Liver (tissue), 9 donors: ENCODE measurements around the gene B4GALT6. TPM values are rescaled to one million over a fixed set of nuclear protein-coding genes. Genes with fewer than 3 reads are reported as not detected.

Experiments
- DNase-seq: peaks from one replicate; pipeline ENCODE4 v3.0.0-alpha.2; 2017; ENCODE audit warnings: low spot score
- H3K27ac ChIP-seq, 2 donors: one replicate each; pipeline ENCODE4 v1.7.0; 2013; ENCODE audit warnings: inconsistent platforms in 2 of 2, low read length in 2 of 2, control low read depth in 1 of 2, low read depth in 1 of 2, mild to moderate bottlenecking in 1 of 2
- H3K27me3 ChIP-seq, 4 donors: one replicate each; pipeline versions ENCODE4 v1.6.1 to v1.7.0; 2013; ENCODE audit warnings: low read length in 3 of 4, inconsistent platforms in 1 of 4, mild to moderate bottlenecking in 1 of 4, moderate library complexity in 1 of 4; ENCODE audit not compliant: control insufficient read depth in 4 of 4, insufficient read depth in 4 of 4
- H3K36me3 ChIP-seq, 4 donors: one replicate each; pipeline versions ENCODE4 v1.6.1 to v1.7.0; 2013; ENCODE audit warnings: low read length in 3 of 4, mild to moderate bottlenecking in 3 of 4, low read depth in 1 of 4, moderate library complexity in 1 of 4; ENCODE audit not compliant: control insufficient read depth in 4 of 4, insufficient read depth in 3 of 4
- H3K4me1 ChIP-seq, 4 donors: one replicate each; pipeline versions ENCODE4 v1.6.1 to v1.7.0; 2013; ENCODE audit warnings: low read length in 3 of 4, mild to moderate bottlenecking in 3 of 4, moderate library complexity in 1 of 4; ENCODE audit not compliant: control insufficient read depth in 4 of 4, insufficient read depth in 4 of 4
- H3K4me3 ChIP-seq, 3 donors: one replicate each; pipeline versions ENCODE4 v1.6.1 to v1.7.0; 2013; ENCODE audit warnings: low read length in 3 of 3, control low read depth in 1 of 3, low read depth in 1 of 3, mild to moderate bottlenecking in 1 of 3
- H3K9ac ChIP-seq, 2 donors: one replicate each; pipeline ENCODE4 v1.7.0; 2013; ENCODE audit warnings: low read length in 2 of 2, mild to moderate bottlenecking in 2 of 2, moderate library complexity in 2 of 2, control low read depth in 1 of 2, low read depth in 1 of 2
- H3K9me3 ChIP-seq, 4 donors: one replicate each; pipeline versions ENCODE4 v1.6.1 to v1.7.0; 2013; ENCODE audit warnings: low read length in 3 of 4; ENCODE audit not compliant: control insufficient read depth in 4 of 4
- ATF3 ChIP-seq: IDR thresholded peaks from 2 replicates; pipeline ENCODE4 v1.6.1; 2016; ENCODE audit warnings: antibody characterized with exemption
- CTCF ChIP-seq: fragments of 150-350 bp; IDR thresholded peaks from 2 replicates; pipeline ENCODE4 v1.5.1; 2017; ENCODE audit warnings: improper control_type of control experiment, low read depth, low read length; ENCODE audit not compliant: missing input control
- EGR1 ChIP-seq, 2 donors: IDR thresholded peaks; 2 replicates each; pipeline ENCODE4 v1.6.1; 2016 to 2018; ENCODE audit warnings: antibody characterized with exemption in 2 of 2, low read depth in 2 of 2
- FOXA2 ChIP-seq: IDR thresholded peaks from 2 replicates; pipeline ENCODE4 v1.6.1; 2016; ENCODE audit warnings: antibody characterized with exemption
- GABPA ChIP-seq, 2 donors: IDR thresholded peaks in 1 of 2; conservative IDR thresholded peaks in 1 of 2; 2 replicates each; pipeline ENCODE4 v1.6.1; 2016; ENCODE audit warnings: antibody characterized with exemption in 2 of 2, mild to moderate bottlenecking in 1 of 2, moderate library complexity in 1 of 2
- HNF4A ChIP-seq, 2 donors: conservative IDR thresholded peaks; 2 replicates each; pipeline ENCODE4 v1.6.1; 2016; ENCODE audit warnings: antibody characterized with exemption in 2 of 2, mild to moderate bottlenecking in 2 of 2
- JUND ChIP-seq, 2 donors: IDR thresholded peaks; 2 replicates each; pipeline ENCODE4 v1.6.1; 2016; ENCODE audit warnings: antibody characterized with exemption in 2 of 2
- MAX ChIP-seq: IDR thresholded peaks from 2 replicates; pipeline ENCODE4 v1.6.1; 2016; ENCODE audit warnings: antibody characterized with exemption
- RAD21 ChIP-seq, 2 donors: IDR thresholded peaks; 2 replicates each; pipeline ENCODE4 v1.6.1; 2016; ENCODE audit warnings: antibody characterized with exemption in 2 of 2, mild to moderate bottlenecking in 2 of 2
- REST ChIP-seq: IDR thresholded peaks from 2 replicates; pipeline ENCODE4 v1.6.1; 2016; ENCODE audit warnings: antibody characterized with exemption, mild to moderate bottlenecking
- RXRA ChIP-seq, 2 donors: IDR thresholded peaks; 2 replicates each; pipeline ENCODE4 v1.6.1; 2017 to 2018; ENCODE audit warnings: antibody characterized with exemption in 2 of 2, mild to moderate bottlenecking in 1 of 2
- SP1 ChIP-seq: IDR thresholded peaks from 2 replicates; pipeline ENCODE4 v1.6.1; 2018; ENCODE audit warnings: antibody characterized with exemption, mild to moderate bottlenecking
- YY1 ChIP-seq: IDR thresholded peaks from 2 replicates; pipeline ENCODE4 v1.6.1; 2016; ENCODE audit warnings: antibody characterized with exemption, mild to moderate bottlenecking
- WGBS: extraction: QIAGEN DNeasy Blood & Tissue Kit; methylation state at CpG from one replicate; pipeline ENCODE4 v1.1.7; 2013; 5-methylcytosine and 5-hydroxymethylcytosine counted together
- polyA plus RNA-seq, 2 donors: library from polyadenylated mRNA; stranded (reverse) in 1 of 2; unstranded in 1 of 2; fragments of 200-250 nt in 1 of 2; fragments of >200 nt in 1 of 2; fragmentation: Nextera tagmentation in 1 of 2; extraction: Ambion mirVana in 1 of 2; gene quantifications; one replicate each; pipeline versions ENCODE4 v1.2.1 to v1.2.3, GENCODE V29; 2013 to 2015
- total RNA-seq, 2 donors: library from RNA; depleted of rRNA; stranded (reverse); fragments of >200 nt; gene quantifications; one replicate each; pipeline ENCODE4 v1.2.3, GENCODE V29; 2014
- donor health status: healthy.
- donor health status: healthy.
- donor health status: healthy.
- donor health status: healthy.
- donor health status: healthy.

B4GALT6 gene
- total and polyA plus RNA-seq, 4 donors: 0.48 to 4.2 (median 0.61) TPM

- DNase-seq: no peak
- TF ChIP-seq RAD21 (IDR thresholded peaks at IDR 0.05) (no peak), MAX (no peak)
Observed at GRCh38 chr18:31596081-31596872, 88.1 kb downstream of the B4GALT6 start.

GRCh38 chr18:31595121-31595771 is 89.1 kb downstream of the B4GALT6 start:
- Histone ChIP-seq H3K4me3 (no peak overlapping the region), H3K36me3 (peaks cover 6 to 44% (median 23%) of the 10 kb centered on the region in 4 donors), H3K27me3 (no peaks in the 10 kb centered on the region), H3K27ac (peak overlapping the region in 1 of 2 donors; percentile 39), H3K4me1 (peaks cover 2 to 54% (median 33%) of the 10 kb centered on the region in 4 donors), H3K9me3 (no peaks in the 10 kb centered on the region), H3K9ac (no peak overlapping the region)
- TF ChIP-seq GABPA (IDR thresholded peaks at IDR 0.05 in 1 of 2, conservative IDR thresholded peaks at IDR 0.05 in 1 of 2) (no peak), RXRA (IDR thresholded peaks at IDR 0.05) (no peak), RAD21 (IDR thresholded peaks at IDR 0.05) (no peak), SP1 (no peak), ATF3 (no peak)
- whole genome bisulfite sequencing: 76% methylated on average over 5 of the region's 5 CpGs
- DNase-seq: no peak

More at GRCh38 chr18:31596081-31596872, 88.1 kb downstream of the B4GALT6 start:
- Histone ChIP-seq H3K4me3 (no peak overlapping the region), H3K4me1 (peaks cover 0 to 43% (median 25%) of the 10 kb centered on the region in 4 donors), H3K9ac (peak overlapping the region in 1 of 2 donors; percentile 4), H3K9me3 (no peaks in the 10 kb centered on the region), H3K27ac (peak overlapping the region in 1 of 2 donors; percentile 23), H3K36me3 (peaks cover 6 to 44% (median 23%) of the 10 kb centered on the region in 4 donors), H3K27me3 (no peaks in the 10 kb centered on the region)
- WGBS: 79% methylated on average over 9 of the region's 9 CpGs

GRCh38 chr18:31592506-31593157 is 91.7 kb downstream of the B4GALT6 start:
- H3K27me3 ChIP-seq: no peaks in the 10 kb centered on the region
- H3K4me1 ChIP-seq: peaks cover 2 to 64% (median 37%) of the 10 kb centered on the region in 4 donors
- TF ChIP-seq CTCF (no peak), RAD21 (IDR thresholded peaks at IDR 0.05) (peak in 1 of 2 donors; percentile 9), ATF3 (no peak), YY1 (peak; percentile 91), EGR1 (IDR thresholded peaks at IDR 0.05; ENCODE audit: low read depth in 2 of 2) (no peak), REST (no peak), FOXA2 (no peak), MAX (peak; percentile 70), HNF4A (conservative IDR thresholded peaks at IDR 0.05) (peak; percentile 37 to 78), SP1 (no peak), JUND (IDR thresholded peaks at IDR 0.05) (no peak), RXRA (IDR thresholded peaks at IDR 0.05) (peak in 1 of 2 donors; percentile 49)
- H3K4me3 ChIP-seq: peak overlapping the region; percentile 41 to 74 (median 64)
- H3K9ac ChIP-seq: peak overlapping the region; percentile 60 to 97
- H3K36me3 ChIP-seq: peaks cover 0 to 25% (median 13%) of the 10 kb centered on the region in 4 donors
- 31% methylated on average over 10 of the region's 10 CpGs for WGBS
- peak overlapping the region; percentile 19 to 43 for H3K27ac ChIP-seq
- DNase-seq: no peak
- no peaks in the 10 kb centered on the region for H3K9me3 ChIP-seq
